AG08395 (cell line): ENCODE data around the gene NTM.
A peak's percentile ranks its signal among the peaks of the same experiment; 100 is the strongest.

ENCODE experiments used
- DNase-seq: peaks from one replicate; pipeline ENCODE4 v3.0.0; 2012; ENCODE audit warnings: mixed read lengths, low spot score

The NTM gene

GRCh38 chr11:131644204-131644795, 273.9 kb downstream of the NTM start:
- no peak for DNase-seq

- no peak for DNase-seq
Measured at GRCh38 chr11:131645237-131645636, 274.8 kb downstream of the NTM start.

- no peak for DNase-seq
Measured at GRCh38 chr11:131649856-131650255, 279.4 kb downstream of the NTM start.

DNA sequence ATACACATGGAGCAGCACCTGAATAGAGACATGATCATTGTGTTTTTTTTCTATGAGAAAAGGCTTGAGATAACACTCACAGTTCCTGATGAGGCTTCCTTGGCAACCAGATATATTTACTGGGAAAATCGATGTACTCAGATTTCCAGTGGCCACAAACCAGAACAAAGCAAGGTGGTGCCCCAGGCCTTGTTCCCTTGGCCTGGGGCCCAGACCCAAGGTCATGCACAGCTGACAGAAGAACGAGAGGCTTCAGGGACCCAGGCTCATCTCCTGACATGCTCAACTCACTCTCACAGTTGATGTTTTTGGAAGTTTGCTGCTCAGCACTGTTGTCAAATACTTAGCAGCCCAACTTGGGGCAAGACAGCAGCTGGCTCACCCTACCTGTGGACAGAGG, 281.8 kb downstream of the NTM start:
- no peak for DNase-seq

GRCh38 chr11:131653260-131653659, 282.8 kb downstream of the NTM start:
- DNase-seq: no peak

DNA sequence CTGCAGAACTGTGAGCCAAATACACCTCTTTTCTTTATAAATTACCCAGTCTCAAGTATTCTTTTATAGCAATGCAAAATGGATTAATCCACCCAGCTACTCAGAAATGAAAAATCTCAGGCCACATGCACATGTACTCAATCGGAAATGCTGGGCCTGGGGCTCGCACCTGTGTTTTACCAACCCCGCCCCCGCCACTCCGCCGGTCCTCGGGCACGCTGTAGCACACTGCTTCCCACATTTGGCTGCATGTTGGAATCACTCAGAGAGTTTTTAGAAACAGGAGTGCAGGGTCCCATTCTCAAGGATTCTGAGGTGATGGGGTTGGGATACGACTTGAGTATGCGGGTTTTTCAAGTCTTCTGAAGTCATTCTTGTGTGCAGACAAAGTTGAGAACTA, 284.4 kb downstream of the NTM start:
- DNase-seq: no peak

GRCh38 chr11:131656179-131656838, 285.9 kb downstream of the NTM start:
- no peak for DNase-seq

DNA sequence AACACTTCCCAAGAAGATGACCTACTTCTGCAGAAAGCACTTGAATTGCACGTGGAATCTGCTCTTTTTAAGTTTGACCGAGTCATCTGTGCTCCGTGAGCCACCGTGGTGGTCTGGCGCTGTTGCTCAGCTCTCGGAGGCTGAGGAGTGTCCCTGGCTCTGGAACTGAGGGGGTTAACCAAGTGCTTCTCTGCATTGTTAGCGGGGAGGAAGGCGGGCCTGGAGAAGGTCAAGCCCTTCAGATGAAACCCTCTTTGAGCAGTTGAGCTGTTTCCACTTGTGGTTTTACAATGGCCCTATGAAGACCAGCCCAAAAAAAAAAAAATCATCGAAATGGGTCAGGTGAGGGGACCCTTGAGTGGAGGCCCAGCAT, 286.4 kb downstream of the NTM start:
- DNase-seq: no peak

GRCh38 chr11:131658414-131658813, 288.0 kb downstream of the NTM start:
- no peak for DNase-seq

DNA sequence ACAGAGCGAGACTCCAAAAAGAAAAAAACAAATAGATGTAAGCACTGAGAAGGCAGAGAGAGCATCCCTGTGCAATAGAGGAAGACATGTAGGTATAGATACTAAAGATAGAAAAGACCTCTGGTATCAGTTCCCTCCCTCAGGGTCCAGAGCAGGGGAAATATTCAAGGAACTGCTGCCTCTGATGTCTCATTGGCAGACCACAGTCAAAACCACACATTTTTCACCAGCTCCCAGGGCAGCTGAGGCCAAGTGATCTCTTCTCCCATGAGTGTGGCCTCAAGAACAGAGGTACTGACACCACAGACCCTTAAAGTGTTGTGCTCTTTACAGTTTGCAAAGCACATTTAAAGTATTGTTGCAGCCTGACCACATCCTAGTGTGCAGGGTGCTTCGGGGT, 288.5 kb downstream of the NTM start:
- DNase-seq: peak; percentile 37

- DNase-seq: no peak
Measured at GRCh38 chr11:131659931-131660330, 289.5 kb downstream of the NTM start.

DNA sequence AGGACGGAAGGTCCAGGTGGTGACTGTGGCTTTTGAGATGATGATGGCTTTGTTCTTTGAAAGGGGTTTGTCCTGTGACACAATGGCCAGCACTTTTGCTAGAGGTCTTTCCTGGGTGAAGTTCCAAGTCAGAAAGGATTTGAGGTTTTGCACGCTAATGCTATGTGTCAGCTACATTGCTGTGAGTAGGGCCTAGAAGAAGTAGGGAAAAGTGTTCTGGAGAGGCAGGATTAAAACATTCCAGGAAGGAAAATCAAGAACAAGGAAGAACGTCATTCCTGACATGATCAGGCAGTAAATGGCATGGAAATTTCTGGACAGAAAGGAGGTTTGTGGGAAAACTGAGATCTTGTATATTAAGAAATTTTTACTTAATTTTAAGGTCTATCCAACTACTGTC, 290.7 kb downstream of the NTM start:
- peak; percentile 69 for DNase-seq

DNA sequence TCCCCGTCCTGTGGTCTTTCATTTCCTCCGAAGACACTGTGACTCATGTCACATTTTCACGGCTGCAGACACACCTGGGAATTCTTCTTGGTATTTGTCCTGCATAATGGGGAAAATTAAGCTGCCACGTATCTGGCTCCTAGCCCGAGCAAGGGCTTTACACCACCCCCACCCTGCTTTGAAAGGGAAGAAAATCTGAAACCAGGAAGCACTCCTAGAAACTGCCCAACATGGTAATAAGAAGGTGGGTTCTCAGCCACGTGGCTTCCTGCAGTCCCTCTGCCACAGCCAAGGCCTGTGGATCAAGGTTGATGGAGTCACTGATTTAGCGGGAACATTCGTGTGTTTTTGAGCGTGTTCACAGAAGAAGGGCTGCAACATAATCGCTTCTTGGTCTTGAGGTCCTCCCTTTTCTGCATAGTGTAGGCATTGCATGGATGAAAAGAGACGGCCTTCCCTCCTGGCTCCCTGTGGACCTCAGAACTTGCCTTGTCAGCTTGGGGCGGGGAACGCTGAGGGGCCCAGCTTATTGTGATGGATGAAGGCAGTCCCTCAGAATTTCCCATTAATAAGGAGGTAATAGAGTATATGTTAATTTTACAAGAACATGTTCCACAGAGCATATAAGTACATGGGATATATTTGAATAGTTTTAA, 292.0 kb downstream of the NTM start:
- no peak for DNase-seq

DNA sequence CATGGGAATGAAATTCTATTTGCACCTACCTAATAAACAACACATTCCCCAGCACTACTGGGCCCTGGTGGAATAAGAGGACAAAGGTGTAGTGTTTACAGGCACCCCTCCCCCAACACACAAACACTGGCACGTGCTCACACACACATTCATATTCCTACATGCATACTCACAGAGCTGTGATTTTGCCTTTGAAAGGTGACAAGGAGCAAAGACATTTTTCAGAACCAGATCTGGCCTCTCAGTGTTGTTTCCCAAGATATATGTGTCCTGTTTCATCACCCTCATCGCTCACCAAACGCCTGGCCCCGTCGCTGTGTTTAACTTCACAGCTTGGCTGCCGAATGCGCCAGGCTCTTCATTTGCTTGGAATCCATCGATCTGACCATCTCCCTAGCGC, 292.6 kb downstream of the NTM start:
- DNase-seq: no peak

DNA sequence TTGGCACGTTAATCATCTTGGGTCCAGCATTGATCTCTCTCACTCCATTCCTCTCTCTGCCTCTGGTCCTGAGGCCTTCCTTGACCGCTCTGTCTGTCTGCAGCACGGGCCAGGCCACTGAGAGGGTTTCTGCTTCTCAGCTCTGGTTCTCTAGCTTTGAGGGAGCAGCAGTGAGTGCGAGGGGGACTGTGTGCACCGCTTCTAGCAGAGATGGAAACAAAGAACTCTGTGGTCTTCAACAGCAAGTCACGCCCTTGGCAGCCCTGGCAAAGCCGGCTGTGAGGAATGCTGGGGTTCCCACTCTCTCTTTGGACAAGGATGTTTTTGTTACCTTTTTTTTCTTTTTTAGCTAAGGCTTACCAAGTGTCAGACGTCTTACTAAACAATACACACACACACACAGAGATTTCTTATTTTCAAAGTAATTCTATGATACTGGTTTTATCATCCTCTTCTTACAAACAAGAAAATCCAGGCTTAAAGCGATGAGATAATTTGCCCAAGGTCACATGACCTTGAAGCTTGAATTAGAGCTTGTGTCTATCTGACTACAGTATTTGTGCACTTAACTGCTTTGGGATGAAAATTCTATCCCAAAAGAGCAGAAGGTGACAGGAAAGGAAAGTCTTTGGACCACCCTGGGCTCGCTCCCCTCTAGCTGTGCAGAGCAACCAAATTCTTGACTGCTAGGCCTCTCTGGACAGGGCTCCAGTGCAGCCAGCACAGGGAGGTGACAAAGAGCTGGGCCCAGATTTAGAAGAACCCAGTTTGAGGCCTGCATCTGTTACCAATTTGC, 293.2 kb downstream of the NTM start:
- DNase-seq: no peak

DNA sequence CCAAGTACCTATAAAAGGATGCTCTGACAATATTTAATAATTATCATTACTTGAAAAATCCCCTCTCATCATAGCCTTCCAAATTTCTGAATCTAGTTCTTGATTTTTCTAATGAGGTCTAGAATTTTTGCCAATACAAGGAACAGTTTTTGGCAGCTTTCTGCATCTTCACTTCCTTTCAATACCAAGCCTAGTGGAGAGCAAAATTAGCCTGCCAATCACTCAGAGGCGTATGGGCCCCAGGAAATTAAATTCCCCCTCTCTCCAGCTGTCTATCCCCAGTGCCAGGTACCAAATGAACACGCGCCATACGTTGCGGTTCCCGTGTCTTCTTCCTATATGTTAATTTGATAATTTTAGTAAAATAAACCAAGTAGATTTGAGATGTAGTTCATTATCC, 293.9 kb downstream of the NTM start:
- DNase-seq: no peak

DNA sequence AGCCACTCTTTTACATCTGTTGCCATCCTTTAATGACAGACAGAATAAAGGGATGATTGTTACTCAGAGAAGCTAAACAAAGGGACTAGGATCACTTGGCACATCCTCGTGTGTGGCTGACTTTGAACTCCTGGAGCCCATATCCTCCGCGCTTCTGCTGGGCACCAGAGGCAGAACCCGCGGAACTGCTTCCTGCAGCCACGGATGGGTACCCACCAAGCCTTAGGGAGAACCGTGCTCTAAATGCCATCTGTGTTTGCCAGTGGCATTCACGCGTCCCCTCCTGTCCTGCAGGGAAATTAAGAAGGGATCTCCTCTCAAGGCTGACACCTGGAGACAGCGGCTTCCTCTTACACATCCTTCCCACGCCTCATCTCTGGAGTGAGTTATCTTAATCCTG, 294.4 kb downstream of the NTM start:
- no peak for DNase-seq

DNA sequence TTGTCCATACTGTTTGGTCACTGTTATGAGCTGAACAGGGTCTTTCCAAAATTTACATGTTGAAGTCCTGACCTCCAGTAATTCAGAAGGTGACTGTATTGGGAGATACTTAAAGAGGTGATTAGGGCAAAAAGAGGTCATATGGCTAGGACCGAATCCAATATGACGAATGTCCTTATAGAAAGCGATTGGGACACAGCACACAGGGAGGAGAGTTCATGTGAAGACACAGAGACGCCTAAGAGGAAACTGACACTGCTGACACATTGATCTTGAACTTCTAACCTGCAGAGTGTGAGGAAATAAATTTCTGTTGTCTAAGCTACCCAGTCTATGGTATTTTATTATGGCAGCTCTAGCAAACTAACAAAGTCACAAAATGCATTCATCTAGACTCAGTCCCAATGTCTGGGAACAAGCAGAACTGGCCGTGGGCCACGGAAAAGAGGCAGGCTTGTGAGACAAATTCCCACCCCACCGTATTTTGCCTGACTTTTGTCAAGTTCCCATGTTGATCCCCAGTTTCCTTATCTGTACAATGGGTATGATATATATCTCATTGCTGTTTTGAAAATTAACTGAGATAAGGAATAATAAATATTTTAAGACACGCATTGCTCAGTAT, 295.0 kb downstream of the NTM start:
- no peak for DNase-seq

GRCh38 chr11:131666006-131666405, 295.6 kb downstream of the NTM start:
- peak; percentile 23 for DNase-seq

DNA sequence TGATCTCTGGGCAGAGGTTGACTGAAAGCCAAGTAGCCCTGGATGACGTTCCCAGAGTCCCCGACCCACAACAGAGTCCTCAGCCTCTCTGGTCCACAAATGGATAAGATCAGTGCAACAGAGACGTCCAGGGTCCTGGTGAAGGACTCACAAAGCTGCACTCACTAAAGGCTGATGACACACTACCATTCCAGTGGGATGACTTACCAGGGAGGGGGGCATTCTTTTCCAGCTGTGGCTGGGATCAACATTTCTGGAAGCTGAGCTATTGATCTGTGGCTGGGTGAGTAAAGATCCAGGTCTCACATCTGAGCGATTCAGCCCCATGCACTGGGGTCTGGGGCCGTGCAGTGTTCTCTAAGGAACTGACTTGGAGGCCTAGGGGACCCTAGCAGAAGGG, 296.2 kb downstream of the NTM start:
- DNase-seq: peak; percentile 91

DNA sequence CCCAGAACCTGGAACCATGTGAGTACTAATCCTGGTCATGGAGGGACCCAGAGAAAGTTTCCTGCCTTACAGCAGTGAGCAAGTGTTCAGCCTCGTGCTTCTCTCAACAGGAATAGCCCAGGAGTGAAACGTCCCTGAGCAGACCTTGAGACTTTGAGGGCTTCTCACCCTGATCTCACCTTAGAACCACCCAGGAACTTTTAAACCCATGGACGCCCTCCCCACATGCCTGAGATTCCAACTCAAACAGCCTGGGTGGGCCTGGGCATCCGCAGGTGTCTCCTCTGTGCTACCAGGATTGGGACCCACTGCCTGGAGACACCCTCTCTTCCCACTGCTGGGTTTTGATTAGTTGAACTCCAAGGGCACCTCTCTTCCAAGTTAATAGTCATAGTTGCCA, 297.2 kb downstream of the NTM start:
- DNase-seq: no peak
